ENCODE measurements around the gene JMJD8.

DNA sequence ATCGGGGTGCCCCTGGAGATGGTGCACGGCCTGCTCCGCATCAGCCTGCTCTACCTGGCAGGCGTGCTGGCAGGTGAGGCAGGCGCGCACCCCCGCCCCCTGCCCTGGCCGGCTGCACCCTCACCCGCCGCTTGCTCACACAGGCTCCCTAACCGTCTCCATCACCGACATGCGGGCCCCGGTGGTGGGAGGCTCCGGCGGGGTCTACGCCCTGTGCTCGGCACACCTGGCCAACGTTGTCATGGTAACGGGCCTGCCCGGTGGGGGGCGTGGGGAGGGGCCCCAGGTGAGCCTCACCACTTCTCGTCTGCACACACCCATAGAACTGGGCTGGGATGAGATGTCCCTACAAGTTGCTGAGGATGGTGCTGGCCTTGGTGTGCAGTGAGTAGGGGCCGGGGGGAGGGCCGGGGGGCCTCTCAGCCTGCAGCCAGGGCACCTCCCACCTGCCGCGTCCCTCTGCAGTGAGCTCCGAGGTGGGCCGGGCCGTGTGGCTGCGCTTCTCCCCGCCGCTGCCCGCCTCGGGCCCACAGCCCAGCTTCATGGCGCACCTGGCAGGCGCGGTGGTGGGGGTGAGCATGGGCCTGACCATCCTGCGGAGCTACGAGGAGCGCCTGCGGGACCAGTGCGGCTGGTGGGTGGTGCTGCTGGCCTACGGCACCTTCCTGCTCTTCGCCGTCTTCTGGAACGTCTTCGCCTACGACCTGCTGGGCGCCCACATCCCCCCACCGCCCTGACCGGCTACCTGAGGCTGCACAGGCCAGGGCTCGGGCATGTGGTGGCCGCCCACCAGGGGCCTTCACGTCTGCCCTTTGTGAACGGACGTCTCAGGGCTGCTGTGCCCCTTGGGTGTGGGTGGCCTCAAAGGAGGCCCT lies 6.6 kb downstream of the JMJD8 start:
- TF ChIP-seq, protein P1, sequence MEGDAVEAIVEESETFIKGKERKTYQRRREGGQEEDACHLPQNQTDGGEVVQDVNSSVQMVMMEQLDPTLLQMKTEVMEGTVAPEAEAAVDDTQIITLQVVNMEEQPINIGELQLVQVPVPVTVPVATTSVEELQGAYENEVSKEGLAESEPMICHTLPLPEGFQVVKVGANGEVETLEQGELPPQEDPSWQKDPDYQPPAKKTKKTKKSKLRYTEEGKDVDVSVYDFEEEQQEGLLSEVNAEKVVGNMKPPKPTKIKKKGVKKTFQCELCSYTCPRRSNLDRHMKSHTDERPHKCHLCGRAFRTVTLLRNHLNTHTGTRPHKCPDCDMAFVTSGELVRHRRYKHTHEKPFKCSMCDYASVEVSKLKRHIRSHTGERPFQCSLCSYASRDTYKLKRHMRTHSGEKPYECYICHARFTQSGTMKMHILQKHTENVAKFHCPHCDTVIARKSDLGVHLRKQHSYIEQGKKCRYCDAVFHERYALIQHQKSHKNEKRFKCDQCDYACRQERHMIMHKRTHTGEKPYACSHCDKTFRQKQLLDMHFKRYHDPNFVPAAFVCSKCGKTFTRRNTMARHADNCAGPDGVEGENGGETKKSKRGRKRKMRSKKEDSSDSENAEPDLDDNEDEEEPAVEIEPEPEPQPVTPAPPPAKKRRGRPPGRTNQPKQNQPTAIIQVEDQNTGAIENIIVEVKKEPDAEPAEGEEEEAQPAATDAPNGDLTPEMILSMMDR (IDR thresholded peaks at IDR 0.05) = no peak
- no peak for TF ChIP-seq POLR2A (IDR thresholded peaks at IDR 0.05)
- TF ChIP-seq POLR2AphosphoS5 (IDR thresholded peaks at IDR 0.05) = no peak
- TF ChIP-seq EP300 (IDR thresholded peaks at IDR 0.05; ENCODE audit: low read depth) = no peak

Data from transverse colon (tissue), 4 donors.